ACC112 (cell line): ENCODE data around the gene PCP4L1.
"Not testable (repeated sequence)": the region's sequence is repeated elsewhere in the genome, so short reads cannot be mapped to it uniquely, and the experiment has no call there.

Experiments used
- H2AFZ ChIP-seq: fragments of 200-600 bp; sonication (generic); one replicate; pipeline ENCODE4 v1.6.0; 2017; ENCODE audit warnings: antibody characterized with exemption, low read length; ENCODE audit not compliant: unreplicated experiment
- H3K27ac ChIP-seq: fragments of 200-600 bp; sonication (generic); 2 replicates; pipeline ENCODE4 v1.5.1; 2014; ENCODE audit warnings: low read depth, mild to moderate bottlenecking, antibody characterized with exemption, low read length, moderate library complexity
- H3K27me3 ChIP-seq: fragments of 200-600 bp; sonication (generic); 2 replicates; pipeline ENCODE4 v1.6.1; 2014; ENCODE audit warnings: mild to moderate bottlenecking, antibody characterized with exemption, low read length, moderate library complexity, mixed read lengths; ENCODE audit not compliant: insufficient read depth
- H3K36me3 ChIP-seq: fragments of 200-600 bp; sonication (generic); 2 replicates; pipeline ENCODE4 v1.6.1; 2016; ENCODE audit warnings: mild to moderate bottlenecking, antibody characterized with exemption, low read length, moderate library complexity, mixed read lengths; ENCODE audit not compliant: insufficient read depth
- H3K4me1 ChIP-seq: fragments of 200-600 bp; sonication (generic); one replicate; pipeline ENCODE4 v1.6.1; 2016; ENCODE audit warnings: low read length, mixed read lengths; ENCODE audit not compliant: insufficient read depth, unreplicated experiment, control insufficient read depth
- H3K4me3 ChIP-seq: fragments of 200-600 bp; sonication (generic); 2 replicates; pipeline ENCODE4 v1.5.1; 2014; ENCODE audit warnings: mild to moderate bottlenecking, low read depth, low read length
- H3K79me2 ChIP-seq: fragments of 200-600 bp; sonication (generic); one replicate; pipeline ENCODE4 v1.6.0; 2016; ENCODE audit warnings: low read length; ENCODE audit not compliant: control insufficient read depth, unreplicated experiment, insufficient read depth

The PCP4L1 gene

DNA sequence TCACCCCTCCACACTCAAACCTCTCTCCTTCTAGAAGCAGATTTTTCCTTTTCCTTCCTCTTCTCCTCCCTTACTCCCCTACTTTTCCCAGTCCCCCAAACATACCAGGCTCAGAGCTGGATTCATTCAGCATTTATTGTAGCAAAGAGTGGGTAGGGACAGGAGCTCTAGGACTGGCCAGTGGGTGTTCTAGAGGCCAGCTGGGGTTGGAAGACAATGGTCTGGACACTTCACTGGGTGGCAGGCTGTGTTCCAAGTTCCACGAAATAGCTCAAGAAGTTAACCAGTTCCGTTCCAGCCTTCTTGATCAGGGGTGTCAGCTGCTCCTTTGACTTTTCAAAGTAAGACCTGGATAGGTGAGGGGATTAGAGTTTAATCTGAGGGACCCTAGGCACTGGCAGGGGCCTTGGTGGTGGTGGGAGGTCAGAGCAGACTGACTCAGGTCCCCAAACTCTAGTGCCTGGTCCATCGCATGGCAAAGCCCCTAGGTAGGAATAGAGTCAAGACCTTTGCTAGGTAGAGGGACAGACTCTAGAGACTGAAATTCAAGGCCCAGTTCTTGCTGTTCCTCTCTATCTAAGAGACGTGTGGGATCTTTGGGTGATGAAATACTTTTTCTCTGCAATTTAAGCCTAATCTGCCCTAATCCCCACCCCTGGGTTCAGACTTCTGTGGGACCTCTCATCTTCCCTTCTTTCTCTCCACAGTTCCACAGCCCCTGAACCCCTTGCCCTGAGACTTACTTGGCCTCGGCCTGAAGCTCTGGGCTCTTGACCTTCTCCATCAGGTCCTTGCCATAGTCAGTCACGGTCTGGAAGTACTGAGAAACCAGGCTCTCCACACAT, 36.1 kb upstream of the PCP4L1 start:
- Histone ChIP-seq H3K27me3 (no peaks in the 10 kb centered on the region), H3K4me3 (no peak overlapping the region), H3K4me1 (peaks cover 22% of the 10 kb centered on the region), H2AFZ (no peak overlapping the region), H3K79me2 (peaks cover 3% of the 10 kb centered on the region), H3K36me3 (no peaks in the 10 kb centered on the region), H3K27ac (no peak overlapping the region)

DNA sequence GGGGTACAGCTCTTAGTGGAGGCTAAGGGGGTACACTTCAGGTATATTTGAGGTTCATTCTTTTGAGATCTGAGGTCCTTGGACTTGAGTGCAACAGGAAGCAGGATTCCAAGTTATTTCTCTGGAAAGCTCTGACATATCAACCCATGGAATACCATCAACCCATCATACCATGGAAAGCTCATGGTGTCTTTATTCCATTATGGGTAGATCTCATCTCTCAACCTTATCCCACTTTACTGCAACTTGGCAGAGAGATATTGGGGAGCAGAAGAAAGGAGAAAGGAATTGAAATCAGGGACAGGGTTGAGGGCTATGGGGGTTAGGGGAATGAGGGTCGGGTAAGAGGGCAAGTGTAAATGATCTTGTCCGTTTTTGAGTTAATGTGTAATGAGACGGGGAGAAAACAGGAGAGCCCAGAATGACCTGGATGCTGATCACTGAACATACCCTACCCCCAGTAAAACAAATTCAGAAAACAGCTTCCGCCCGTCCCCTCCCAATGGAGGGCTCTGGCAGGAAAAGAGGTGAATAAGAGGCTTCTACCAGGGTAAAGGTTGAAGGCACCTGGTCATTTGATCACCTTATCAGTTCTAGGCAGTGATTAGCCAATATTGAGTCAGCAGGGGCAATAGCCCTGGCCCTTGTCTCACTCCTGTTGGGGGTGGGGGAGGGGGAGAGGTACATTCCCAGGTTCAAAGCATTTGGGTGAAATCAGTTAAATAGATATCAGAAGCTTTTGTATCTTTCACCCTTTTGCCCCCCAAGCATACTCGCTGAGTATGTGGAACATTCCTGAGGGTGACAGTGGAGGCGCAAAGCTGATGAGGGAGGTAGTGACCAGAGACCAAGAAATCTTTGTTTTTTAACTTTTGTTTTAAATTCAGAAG, 34.5 kb upstream of the PCP4L1 start:
- no peak overlapping the region for H3K4me3 ChIP-seq
- H3K27ac ChIP-seq = no peak overlapping the region
- peaks cover 17% of the 10 kb centered on the region for H3K4me1 ChIP-seq
- no peaks in the 10 kb centered on the region for H3K36me3 ChIP-seq
- no peaks in the 10 kb centered on the region for H3K27me3 ChIP-seq
- no peak overlapping the region for H2AFZ ChIP-seq
- H3K79me2 ChIP-seq = peaks cover 3% of the 10 kb centered on the region

DNA sequence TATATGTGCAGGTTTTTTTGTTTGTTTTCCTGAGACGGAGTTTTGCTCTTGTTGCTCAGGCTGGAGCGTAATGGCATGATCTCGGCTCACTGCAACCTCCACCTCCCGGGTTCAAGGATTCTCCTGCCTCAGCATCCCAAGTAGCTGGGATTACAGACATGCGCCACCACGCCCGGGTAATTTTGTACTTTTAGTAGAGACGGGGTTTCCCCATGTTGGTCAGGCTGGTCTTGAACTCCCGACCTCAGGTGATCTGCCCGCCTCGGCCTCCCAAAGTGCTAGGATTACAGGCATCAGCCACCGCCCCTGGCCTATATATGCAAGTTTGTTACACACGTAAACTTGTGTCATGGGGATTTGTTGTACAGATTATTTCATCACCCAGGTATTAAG, 33.9 kb upstream of the PCP4L1 start:
- not testable (repeated sequence) for H2AFZ ChIP-seq

DNA sequence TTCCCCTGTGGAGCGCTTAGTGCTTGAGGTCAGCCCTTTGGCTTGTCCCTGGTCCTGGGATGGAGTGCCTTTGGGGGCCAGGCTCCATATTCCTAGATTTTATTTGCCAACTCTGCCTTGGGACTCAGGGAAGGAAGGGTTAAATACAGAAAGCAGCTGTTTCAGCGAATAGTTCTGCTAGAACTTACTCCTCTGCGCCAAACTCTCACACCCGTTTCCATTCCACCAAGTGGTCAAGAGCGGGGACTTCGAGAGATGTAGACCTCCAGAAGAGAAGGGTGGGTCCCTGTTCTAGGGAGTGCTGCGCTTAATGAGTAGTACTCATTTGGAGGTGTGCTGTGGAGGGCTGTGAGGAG, 33.4 kb upstream of the PCP4L1 start:
- Histone ChIP-seq H3K4me3 (peak overlapping the region; percentile 10; the same call in 1 of the 2 replicates), H3K27me3 (no peaks in the 10 kb centered on the region), H2AFZ (peak overlapping the region; percentile 76), H3K36me3 (no peaks in the 10 kb centered on the region), H3K4me1 (peaks cover 17% of the 10 kb centered on the region), H3K79me2 (peaks cover 3% of the 10 kb centered on the region), H3K27ac (peak overlapping the region; percentile 36; the same call in 1 of the 2 replicates)

More for the DNA sequence above, 33.9 kb upstream of the PCP4L1 start:
- not testable (repeated sequence) for H3K27ac ChIP-seq, H3K79me2 ChIP-seq, H3K4me3 ChIP-seq, H3K36me3 ChIP-seq, H3K27me3 ChIP-seq
- peaks cover 17% of the 10 kb centered on the region for H3K4me1 ChIP-seq

DNA sequence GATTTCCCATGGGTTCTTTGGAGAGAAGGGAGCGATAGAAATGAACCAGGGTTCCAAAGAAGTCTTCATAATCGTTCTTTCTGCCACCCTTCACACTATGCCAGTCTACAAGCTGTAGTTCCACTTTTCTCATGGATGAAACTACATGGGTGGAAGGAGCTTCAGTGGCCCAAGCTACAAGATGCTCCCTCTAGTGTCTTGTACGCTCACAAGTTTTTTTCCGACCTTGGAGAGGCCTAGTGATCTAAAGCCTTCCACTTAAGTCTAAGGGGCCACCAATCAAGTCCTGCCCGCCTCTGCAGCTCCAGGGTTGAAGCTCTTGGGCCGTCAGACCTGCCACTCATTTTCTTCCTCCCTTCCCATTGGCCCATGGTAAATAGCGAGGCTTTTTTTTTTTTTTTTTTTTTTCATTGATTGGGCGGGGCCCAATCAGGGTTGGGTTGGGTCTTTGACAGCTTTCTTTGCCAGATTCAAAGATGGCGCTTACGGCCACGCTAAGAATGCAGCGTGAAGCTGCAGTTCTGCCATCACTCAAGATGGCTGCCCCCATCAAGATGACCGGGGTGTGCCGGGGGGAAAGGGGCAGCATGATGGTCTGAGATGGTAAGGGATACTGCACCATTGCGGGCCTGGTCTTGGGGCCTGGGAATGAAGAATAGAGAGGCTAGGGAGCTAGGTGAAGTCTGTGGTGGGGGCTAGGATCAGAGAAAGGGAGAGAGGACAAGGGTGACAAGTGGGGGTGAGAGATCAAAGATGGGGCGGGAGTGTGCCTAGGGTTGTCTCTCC, 32.8 kb upstream of the PCP4L1 start, which contains the start of gene TOMM40L:
TSS of gene TOMM40L (plus strand) at position 527 of the 786 bp plus-strand sequence. CDS start 430 bp downstream, outside the sequence.
- H3K36me3 ChIP-seq = no peaks in the 10 kb centered on the region
- peak within 1 kb of the TSS; percentile 52 for H3K27ac ChIP-seq
- H3K4me3 ChIP-seq = peak within 1 kb of the TSS; percentile 93
- peak within 1 kb of the TSS; percentile 98 for H2AFZ ChIP-seq
- no peaks in the 10 kb centered on the region for H3K27me3 ChIP-seq
- peaks cover 3% of the 10 kb centered on the region for H3K79me2 ChIP-seq
- H3K4me1 ChIP-seq = peaks cover 17% of the 10 kb centered on the region

DNA sequence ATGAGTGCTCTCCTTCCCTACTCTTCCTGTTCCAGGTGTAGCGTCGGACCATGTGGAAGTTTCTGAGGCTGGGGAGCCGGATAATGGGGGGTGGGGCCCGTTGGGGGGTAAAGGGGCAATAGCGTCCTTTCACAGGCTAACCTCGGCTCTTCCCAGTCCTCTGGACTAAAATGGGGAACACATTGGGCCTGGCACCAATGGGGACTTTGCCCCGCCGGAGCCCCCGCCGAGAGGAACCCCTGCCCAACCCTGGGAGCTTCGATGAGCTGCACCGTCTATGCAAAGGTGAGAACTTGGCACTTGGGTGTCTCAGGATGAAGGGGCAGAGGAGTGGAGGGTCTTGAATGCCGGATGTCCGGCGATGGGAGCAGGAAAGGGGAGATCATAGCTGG, 32.2 kb upstream of the PCP4L1 start:
- peak overlapping the region; percentile 52 for H3K27ac ChIP-seq
- no peaks in the 10 kb centered on the region for H3K27me3 ChIP-seq
- H3K79me2 ChIP-seq = peaks cover 3% of the 10 kb centered on the region
- H3K4me3 ChIP-seq = peak overlapping the region; percentile 93
- no peaks in the 10 kb centered on the region for H3K36me3 ChIP-seq
- peaks cover 17% of the 10 kb centered on the region for H3K4me1 ChIP-seq
- H2AFZ ChIP-seq = peak overlapping the region; percentile 98

DNA sequence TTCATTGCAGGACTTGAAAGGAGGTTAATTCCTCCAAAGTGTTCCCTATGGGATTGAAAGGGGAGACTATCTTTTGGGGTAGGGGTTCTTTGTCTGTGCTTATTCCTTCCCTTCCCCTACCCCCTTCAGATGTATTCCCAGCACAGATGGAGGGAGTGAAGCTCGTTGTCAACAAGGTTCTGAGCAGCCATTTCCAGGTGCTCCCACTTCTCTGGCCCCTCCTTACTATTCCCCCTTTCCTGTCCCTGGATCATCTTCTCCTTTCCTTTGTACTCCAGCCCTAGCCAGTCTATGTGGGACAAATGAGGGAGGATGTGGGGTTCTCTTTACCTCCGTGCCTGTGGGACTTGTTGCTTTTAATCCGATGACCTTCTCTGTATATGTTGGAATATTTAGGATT, 31.8 kb upstream of the PCP4L1 start:
- Histone ChIP-seq H3K4me1 (peaks cover 17% of the 10 kb centered on the region), H3K27me3 (no peaks in the 10 kb centered on the region), H3K36me3 (no peaks in the 10 kb centered on the region), H3K27ac (peak overlapping the region; percentile 52), H3K79me2 (peaks cover 3% of the 10 kb centered on the region), H3K4me3 (peak overlapping the region; percentile 93), H2AFZ (peak overlapping the region; percentile 98)

DNA sequence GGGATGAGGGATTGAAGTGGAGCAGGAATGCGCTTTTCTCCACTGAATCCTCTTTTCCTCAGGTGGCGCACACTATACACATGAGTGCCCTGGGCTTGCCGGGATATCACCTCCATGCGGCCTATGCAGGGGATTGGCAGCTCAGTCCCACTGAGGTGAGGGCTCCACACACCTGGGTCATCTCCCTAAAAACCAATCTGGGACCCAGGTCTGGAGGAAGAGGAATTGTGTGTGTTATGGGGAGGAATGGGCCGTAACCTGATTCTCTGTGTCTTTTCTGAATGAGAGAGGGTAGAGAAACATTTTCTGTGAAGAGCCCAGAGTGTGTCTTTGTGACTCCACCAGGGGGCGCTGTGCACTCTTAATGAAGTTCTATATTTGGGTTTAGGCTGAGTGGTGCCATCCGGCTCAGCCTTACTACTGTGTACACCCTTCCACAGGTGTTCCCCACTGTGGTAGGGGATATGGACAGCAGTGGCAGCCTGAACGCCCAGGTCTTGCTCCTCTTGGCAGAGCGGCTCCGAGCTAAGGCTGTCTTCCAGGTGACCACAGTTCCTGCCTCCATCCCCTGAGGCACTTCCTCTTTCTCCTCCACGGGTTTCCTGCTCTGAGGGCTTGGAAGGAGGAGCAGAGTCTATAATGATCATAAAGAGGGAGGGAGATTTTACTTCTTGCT, 31.2 kb upstream of the PCP4L1 start:
- Histone ChIP-seq H3K4me3 (peak overlapping the region; percentile 93), H3K27ac (peak overlapping the region; percentile 52), H2AFZ (peak overlapping the region; percentile 87)

DNA sequence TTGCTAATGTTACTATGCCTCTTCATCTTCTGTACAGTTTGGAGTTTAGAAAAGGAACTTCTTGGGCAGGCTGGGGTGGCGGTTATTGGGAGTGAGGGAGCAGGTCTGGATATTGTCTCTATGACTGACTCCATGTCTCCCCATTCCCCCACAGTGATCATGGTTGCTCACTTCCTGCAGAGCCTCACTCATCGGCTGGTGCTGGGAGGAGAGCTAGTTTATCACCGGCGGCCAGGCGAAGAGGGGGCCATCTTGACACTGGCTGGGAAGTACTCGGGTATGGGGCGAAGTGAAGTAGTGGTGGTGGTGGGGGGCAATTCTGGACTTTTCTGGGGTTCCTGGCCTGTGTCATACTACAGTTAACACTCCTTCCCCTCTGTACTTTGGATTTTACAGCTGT, 30.5 kb upstream of the PCP4L1 start:
- peaks cover 3% of the 10 kb centered on the region for H3K79me2 ChIP-seq

More for the DNA sequence above, 31.2 kb upstream of the PCP4L1 start:
- Histone ChIP-seq H3K36me3 (no peaks in the 10 kb centered on the region), H3K4me1 (peaks cover 17% of the 10 kb centered on the region), H3K79me2 (peaks cover 3% of the 10 kb centered on the region), H3K27me3 (no peaks in the 10 kb centered on the region)

DNA sequence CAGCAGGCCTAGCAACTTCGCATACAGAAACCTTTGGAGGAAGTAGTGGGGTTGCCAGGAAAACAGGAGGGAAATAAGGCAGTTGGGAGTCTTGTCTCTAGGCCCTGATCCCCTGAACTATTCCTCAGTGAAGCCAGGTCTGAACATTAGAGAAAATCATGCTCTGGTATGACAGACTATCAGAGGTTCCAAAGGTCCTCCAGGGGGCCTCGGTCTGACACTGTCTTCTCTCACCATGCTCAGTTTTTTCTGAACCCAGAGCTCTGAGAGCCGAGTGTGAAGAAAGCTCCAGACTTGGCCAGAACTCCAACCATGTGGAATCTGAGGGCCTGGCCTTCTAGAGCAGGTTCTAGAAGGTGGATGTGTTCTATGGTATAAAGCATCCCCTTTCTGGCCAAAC, 28.6 kb upstream of the PCP4L1 start:
- Histone ChIP-seq H3K4me3 (no peak overlapping the region), H3K27me3 (no peaks in the 10 kb centered on the region), H3K36me3 (no peaks in the 10 kb centered on the region), H3K27ac (no peak overlapping the region), H2AFZ (no peak overlapping the region), H3K79me2 (peaks cover 3% of the 10 kb centered on the region), H3K4me1 (peaks cover 17% of the 10 kb centered on the region)

More for the DNA sequence above, 30.5 kb upstream of the PCP4L1 start:
- Histone ChIP-seq H3K27me3 (no peaks in the 10 kb centered on the region), H3K27ac (no peak overlapping the region), H2AFZ (no peak overlapping the region), H3K36me3 (no peaks in the 10 kb centered on the region), H3K4me1 (peaks cover 17% of the 10 kb centered on the region), H3K4me3 (no peak overlapping the region)
